HEK293 (cell line): ENCODE results near the gene EPB41L5.

Source experiments
- CTCF ChIA-PET: fragments of 350-600 bp; formaldehyde crosslinking; extraction: SDS; loops from one replicate; lab custom pipeline; 2021; ENCODE audit warnings: antibody characterized with exemption; lab: Yijun Ruan, JAX
- POLR2A ChIA-PET: fragments of 300-600 bp; formaldehyde crosslinking; extraction: SDS; loops from one replicate; lab custom pipeline; 2020; ENCODE audit warnings: antibody characterized with exemption, inconsistent platforms; lab: Yijun Ruan, JAX
- H3K27ac ChIP-seq: fragments of 200-500 bp; sonication (Bioruptor generic); 2 replicates; pipeline ENCODE4 v1.5.1; 2014; ENCODE audit warnings: low read depth, low read length, control low read depth, inconsistent platforms; ENCODE audit errors: extremely low read depth
- H3K36me3 ChIP-seq, 2 experiments: fragments of 200-500 bp in 1 of 2; sonication (Bioruptor generic) in 1 of 2; 1 replicate in 1 of 2; 2 replicates in 1 of 2; pipeline ENCODE4 v1.5.1; 2014 to 2017; ENCODE audit warnings: inconsistent platforms in 2 of 2, low read length in 2 of 2; ENCODE audit not compliant: control insufficient read depth in 2 of 2, insufficient read depth in 1 of 2
- H3K4me1 ChIP-seq: fragments of 200-500 bp; sonication (Bioruptor generic); 2 replicates; pipeline ENCODE4 v1.5.1; 2014; ENCODE audit warnings: mild to moderate bottlenecking, low read length, inconsistent platforms; ENCODE audit not compliant: control insufficient read depth, insufficient read depth
- H3K4me3 ChIP-seq: 2 replicates; pipeline ENCODE4 v1.5.1; 2011; ENCODE audit warnings: low read depth, mild to moderate bottlenecking, control low read depth, low read length, moderate library complexity
- H3K9me3 ChIP-seq: fragments of 200-500 bp; sonication (Bioruptor generic); 2 replicates; pipeline ENCODE4 v1.5.1; 2014; ENCODE audit warnings: low read depth, low read length, inconsistent platforms; ENCODE audit not compliant: control insufficient read depth, insufficient read depth
- ZBTB17 ChIP-seq: fragments of 450-650 bp; formaldehyde crosslinking; IDR thresholded peaks from 2 replicates; pipeline ENCODE4 v1.5.1; 2016; ENCODE audit warnings: missing biosample characterization, missing genetic modification characterization
- ZEB2 ChIP-seq: fragments of 450-650 bp; formaldehyde crosslinking; IDR thresholded peaks from 2 replicates; pipeline ENCODE4 v1.5.1; 2016; ENCODE audit warnings: missing biosample characterization, missing genetic modification characterization
- ZNF133 ChIP-seq: fragments of 450-650 bp; formaldehyde crosslinking; IDR thresholded peaks from 2 replicates; pipeline ENCODE4 v1.5.1; 2016; ENCODE audit warnings: missing biosample characterization, missing genetic modification characterization
- ZNF174 ChIP-seq: fragments of 450-650 bp; formaldehyde crosslinking; IDR thresholded peaks from 2 replicates; pipeline ENCODE4 v1.5.0; 2017; ENCODE audit warnings: missing biosample characterization, mild to moderate bottlenecking, missing genetic modification characterization
- ZNF223 ChIP-seq: fragments of 450-650 bp; formaldehyde crosslinking; IDR thresholded peaks from 2 replicates; pipeline ENCODE4 v1.5.1; 2016; ENCODE audit warnings: missing biosample characterization, missing genetic modification characterization
- ZNF423 ChIP-seq: fragments of 450-650 bp; formaldehyde crosslinking; IDR thresholded peaks from 2 replicates; pipeline ENCODE4 v1.5.1; 2016; ENCODE audit warnings: missing biosample characterization, missing genetic modification characterization
- ZNF544 ChIP-seq: fragments of 450-650 bp; formaldehyde crosslinking; IDR thresholded peaks from 2 replicates; pipeline ENCODE4 v1.5.0; 2017; ENCODE audit warnings: missing biosample characterization, missing genetic modification characterization
- ZNF558 ChIP-seq: fragments of 450-650 bp; formaldehyde crosslinking; IDR thresholded peaks from 2 replicates; pipeline ENCODE4 v1.5.1; 2016; ENCODE audit warnings: missing biosample characterization, missing genetic modification characterization
- TF ChIP-seq, protein P1 (sequence below): fragments of 450-650 bp; formaldehyde crosslinking; IDR thresholded peaks from 2 replicates; pipeline ENCODE4 v1.5.1; 2016; ENCODE audit warnings: missing biosample characterization, missing genetic modification characterization
- TF ChIP-seq, protein P2 (sequence below): fragments of 450-650 bp; formaldehyde crosslinking; conservative IDR thresholded peaks from 2 replicates; pipeline ENCODE4 v1.5.1; 2016; ENCODE audit warnings: low read depth, missing biosample characterization, missing genetic modification characterization
- TF ChIP-seq, protein P3 (sequence below): fragments of 450-650 bp; formaldehyde crosslinking; IDR thresholded peaks from 2 replicates; pipeline ENCODE4 v1.5.1; 2016; ENCODE audit warnings: missing biosample characterization, missing genetic modification characterization
- TF ChIP-seq, protein P4 (sequence below): fragments of 450-650 bp; formaldehyde crosslinking; IDR thresholded peaks from 2 replicates; pipeline ENCODE4 v1.5.1; 2016; ENCODE audit warnings: missing biosample characterization, missing genetic modification characterization

EPB41L5 gene

DNA sequence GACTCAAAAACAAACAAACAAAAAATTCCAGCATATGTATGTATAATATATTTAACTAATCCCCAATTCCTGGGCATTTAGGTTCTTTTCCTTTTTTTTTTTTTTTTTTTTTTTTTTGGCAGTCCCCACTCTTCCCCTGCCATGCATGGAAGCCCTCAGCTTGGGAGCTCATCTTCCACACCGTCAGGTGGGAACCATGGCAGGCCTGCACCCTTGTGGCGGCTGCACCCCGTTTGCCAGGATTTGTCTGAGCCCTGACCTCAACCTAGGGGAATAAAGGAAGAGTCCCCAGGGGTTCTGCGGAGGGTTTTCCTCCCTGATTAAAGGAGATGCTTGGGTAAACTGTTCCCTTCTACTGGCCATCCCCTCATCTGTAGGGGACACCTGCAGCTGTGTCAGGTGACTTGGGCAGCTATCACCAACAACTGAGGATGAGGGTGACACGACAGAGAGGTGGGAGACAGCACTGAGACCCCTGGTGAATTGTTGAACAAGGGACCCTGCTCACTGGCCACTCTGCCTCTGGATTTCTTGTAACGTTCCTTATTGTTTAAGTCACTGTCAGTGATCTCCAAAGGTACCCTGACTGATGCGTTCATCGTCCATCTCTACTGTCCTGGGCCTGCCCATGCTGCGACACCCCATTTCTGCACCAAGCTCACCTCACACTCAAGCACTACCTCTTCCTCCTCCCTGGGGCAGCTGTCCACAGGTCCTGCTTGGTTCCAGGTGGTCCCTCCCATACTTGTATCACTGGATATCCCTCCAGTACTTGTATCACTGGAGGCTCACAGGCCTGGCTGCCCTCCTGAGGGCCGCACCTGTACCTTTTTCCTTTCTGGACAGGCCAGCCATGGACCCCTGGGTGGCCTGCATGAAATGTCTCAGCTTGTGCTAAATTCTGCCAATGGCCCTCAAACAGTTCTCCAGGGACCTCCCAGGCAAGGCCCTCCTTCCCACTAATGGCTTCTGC, 195.8 kb downstream of the EPB41L5 start:
- POLR2A ChIA-PET = interaction anchor here (0.6 kb wide), 1 partner anchor 149 kb away, joined by 4 read pairs; no protein-coding TSS in a partner anchor
- H3K9me3 ChIP-seq = no peaks in the 10 kb centered on the region
- no peaks in the 10 kb centered on the region for H3K4me1 ChIP-seq
- no peak overlapping the region for H3K4me3 ChIP-seq
- H3K27ac ChIP-seq = no peak overlapping the region
- CTCF ChIA-PET = interaction anchor here (0.9 to 3.7 kb wide), 2 partner anchors 104 to 506 kb away, joined by 3 to 22 read pairs; no protein-coding TSS in a partner anchor
- H3K36me3 ChIP-seq = no peaks in the 10 kb centered on the region
- TF ChIP-seq ZNF223 (tag by site-specific recombination) (no peak), ZNF558 (no peak), ZEB2 (tag by site-specific recombination) (no peak), ZBTB17 (tag by site-specific recombination) (no peak), ZNF423 (tag by site-specific recombination) (no peak), ZNF544 (tag by site-specific recombination) (no peak), ZNF133 (tag by site-specific recombination) (no peak), ZNF174 (no peak)
- TF ChIP-seq, protein P1, sequence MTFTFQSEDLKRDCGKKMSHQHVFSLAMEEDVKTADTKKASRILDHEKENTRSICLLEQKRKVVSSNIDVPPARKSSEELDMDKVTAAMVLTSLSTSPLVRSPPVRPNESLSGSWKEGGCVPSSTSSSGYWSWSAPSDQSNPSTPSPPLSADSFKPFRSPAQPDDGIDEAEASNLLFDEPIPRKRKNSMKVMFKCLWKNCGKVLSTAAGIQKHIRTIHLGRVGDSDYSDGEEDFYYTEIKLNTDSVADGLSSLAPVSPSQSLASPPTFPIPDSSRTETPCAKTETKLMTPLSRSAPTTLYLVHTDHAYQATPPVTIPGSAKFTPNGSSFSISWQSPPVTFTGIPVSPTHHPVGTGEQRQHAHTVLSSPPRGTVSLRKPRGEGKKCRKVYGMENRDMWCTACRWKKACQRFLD (tag by site-specific recombination) = no peak
- TF ChIP-seq, protein P2, sequence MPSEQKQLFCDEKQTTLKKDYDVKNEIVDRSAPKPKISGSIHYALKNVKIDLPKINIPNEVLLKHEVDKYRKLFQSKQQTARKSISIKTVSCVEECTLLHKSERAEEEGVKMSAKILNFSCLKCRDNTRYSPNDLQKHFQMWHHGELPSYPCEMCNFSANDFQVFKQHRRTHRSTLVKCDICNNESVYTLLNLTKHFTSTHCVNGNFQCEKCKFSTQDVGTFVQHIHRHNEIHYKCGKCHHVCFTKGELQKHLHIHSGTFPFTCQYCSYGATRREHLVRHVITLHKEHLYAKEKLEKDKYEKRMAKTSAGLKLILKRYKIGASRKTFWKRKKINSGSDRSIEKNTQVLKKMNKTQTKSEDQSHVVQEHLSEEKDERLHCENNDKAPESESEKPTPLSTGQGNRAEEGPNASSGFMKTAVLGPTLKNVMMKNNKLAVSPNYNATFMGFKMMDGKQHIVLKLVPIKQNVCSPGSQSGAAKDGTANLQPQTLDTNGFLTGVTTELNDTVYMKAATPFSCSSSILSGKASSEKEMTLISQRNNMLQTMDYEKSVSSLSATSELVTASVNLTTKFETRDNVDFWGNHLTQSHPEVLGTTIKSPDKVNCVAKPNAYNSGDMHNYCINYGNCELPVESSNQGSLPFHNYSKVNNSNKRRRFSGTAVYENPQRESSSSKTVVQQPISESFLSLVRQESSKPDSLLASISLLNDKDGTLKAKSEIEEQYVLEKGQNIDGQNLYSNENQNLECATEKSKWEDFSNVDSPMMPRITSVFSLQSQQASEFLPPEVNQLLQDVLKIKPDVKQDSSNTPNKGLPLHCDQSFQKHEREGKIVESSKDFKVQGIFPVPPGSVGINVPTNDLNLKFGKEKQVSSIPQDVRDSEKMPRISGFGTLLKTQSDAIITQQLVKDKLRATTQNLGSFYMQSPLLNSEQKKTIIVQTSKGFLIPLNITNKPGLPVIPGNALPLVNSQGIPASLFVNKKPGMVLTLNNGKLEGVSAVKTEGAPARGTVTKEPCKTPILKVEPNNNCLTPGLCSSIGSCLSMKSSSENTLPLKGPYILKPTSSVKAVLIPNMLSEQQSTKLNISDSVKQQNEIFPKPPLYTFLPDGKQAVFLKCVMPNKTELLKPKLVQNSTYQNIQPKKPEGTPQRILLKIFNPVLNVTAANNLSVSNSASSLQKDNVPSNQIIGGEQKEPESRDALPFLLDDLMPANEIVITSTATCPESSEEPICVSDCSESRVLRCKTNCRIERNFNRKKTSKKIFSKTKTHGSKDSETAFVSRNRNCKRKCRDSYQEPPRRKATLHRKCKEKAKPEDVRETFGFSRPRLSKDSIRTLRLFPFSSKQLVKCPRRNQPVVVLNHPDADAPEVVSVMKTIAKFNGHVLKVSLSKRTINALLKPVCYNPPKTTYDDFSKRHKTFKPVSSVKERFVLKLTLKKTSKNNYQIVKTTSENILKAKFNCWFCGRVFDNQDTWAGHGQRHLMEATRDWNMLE (tag by site-specific recombination) = no peak
- TF ChIP-seq, protein P3, sequence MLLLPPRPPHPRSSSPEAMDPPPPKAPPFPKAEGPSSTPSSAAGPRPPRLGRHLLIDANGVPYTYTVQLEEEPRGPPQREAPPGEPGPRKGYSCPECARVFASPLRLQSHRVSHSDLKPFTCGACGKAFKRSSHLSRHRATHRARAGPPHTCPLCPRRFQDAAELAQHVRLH (tag by site-specific recombination) = no peak
- TF ChIP-seq, protein P4, sequence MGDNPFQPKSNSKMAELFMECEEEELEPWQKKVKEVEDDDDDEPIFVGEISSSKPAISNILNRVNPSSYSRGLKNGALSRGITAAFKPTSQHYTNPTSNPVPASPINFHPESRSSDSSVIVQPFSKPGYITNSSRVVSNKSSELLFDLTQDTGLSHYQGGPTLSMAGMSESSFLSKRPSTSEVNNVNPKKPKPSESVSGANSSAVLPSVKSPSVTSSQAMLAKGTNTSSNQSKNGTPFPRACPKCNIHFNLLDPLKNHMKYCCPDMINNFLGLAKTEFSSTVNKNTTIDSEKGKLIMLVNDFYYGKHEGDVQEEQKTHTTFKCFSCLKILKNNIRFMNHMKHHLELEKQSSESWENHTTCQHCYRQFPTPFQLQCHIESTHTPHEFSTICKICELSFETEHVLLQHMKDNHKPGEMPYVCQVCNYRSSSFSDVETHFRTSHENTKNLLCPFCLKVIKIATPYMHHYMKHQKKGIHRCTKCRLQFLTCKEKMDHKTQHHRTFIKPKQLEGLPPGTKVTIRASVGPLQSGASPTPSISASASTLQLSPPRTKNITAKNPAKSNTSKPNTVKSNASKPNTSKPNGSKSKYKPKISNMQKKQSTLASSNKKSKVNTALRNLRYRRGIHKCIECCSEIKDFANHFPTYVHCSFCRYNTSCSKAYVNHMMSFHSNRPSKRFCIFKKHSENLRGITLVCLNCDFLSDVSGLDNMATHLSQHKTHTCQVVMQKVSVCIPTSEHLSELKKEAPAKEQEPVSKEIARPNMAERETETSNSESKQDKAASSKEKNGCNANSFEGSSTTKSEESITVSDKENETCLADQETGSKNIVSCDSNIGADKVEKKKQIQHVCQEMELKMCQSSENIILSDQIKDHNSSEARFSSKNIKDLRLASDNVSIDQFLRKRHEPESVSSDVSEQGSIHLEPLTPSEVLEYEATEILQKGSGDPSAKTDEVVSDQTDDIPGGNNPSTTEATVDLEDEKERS (tag by site-specific recombination) = no peak
- TF ChIP-seq, all 188 proteins: peak for 0
